Measurements from ENCODE around the gene PPP6R2. TPM values are rescaled to one million over a fixed set of nuclear protein-coding genes. Genes with fewer than 3 reads are reported as not detected.

The PPP6R2 gene
- total and polyA plus RNA-seq, 2 experiments from 2014 or later: 41.4 to 88.4 TPM

DNA sequence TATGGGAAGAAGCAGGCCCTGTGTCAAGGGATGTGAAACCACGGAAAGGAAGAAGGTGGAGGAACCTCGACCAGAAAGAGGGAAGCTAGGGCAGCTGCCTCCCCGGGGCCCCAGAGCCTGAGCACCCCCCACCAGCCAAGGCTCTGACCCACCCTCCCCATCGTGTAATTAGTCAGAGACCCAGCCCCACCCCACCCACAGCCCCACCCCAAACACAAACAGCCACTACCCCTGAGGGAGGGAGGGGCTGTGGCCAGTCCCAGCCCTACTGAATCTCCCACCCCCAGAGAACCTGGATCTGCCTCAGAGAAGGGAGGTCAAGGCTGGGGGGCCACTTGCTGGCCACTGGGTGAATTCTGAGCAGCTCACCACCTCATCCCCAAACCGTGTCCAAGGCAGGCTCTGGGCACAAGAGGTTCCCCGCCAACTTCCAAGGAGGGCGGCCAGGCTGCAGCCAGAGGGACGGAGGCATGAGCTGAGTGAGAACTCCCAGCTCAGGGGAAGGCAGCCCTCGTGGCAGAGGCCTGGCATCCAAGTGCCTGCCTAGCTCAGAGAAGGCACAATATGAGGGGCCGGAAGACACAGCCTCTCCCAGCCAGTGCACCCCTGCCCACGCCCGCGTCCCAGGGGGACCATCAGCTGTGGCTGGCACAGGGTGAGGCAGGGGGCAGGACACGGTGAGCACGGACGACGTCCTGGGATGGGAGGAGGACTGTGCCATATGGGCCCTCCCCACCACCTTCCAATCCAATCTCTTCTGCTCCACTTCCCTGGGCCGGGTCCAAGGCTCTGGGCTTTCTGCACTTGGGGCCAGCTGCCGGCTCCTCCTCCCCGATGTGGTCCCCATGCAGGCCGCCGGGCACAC, 38.4 kb upstream of the PPP6R2 start:
- Histone ChIP-seq H3K9me3 (ENCODE audit: low read depth) (no peaks in the 10 kb centered on the region), H3K4me1 (ENCODE audit: low read depth) (peaks cover 64% of the 10 kb centered on the region), H3K27ac (peak overlapping the region; percentile 84), H3K4me3 (no peak overlapping the region), H3K36me3 (no peaks in the 10 kb centered on the region), H3K27me3 (no peaks in the 10 kb centered on the region)
- DNase-seq (ENCODE audit: low read depth in 1 of 2, low spot score in 1 of 2): peak in 1 of 2 donors; percentile 51
- TF ChIP-seq, protein P1, sequence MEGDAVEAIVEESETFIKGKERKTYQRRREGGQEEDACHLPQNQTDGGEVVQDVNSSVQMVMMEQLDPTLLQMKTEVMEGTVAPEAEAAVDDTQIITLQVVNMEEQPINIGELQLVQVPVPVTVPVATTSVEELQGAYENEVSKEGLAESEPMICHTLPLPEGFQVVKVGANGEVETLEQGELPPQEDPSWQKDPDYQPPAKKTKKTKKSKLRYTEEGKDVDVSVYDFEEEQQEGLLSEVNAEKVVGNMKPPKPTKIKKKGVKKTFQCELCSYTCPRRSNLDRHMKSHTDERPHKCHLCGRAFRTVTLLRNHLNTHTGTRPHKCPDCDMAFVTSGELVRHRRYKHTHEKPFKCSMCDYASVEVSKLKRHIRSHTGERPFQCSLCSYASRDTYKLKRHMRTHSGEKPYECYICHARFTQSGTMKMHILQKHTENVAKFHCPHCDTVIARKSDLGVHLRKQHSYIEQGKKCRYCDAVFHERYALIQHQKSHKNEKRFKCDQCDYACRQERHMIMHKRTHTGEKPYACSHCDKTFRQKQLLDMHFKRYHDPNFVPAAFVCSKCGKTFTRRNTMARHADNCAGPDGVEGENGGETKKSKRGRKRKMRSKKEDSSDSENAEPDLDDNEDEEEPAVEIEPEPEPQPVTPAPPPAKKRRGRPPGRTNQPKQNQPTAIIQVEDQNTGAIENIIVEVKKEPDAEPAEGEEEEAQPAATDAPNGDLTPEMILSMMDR (IDR thresholded peaks at IDR 0.05; ENCODE audit: low read depth, low read length): no peak

GRCh38 chr22:50305393-50305922, 37.7 kb upstream of the PPP6R2 start:
- TF ChIP-seq, protein P1 (IDR thresholded peaks at IDR 0.05; ENCODE audit: low read depth, low read length): no peak
- no peaks in the 10 kb centered on the region for H3K9me3 ChIP-seq (ENCODE audit: low read depth)
- DNase-seq (ENCODE audit: low read depth in 1 of 2, low spot score in 1 of 2): no peak
- H3K36me3 ChIP-seq: no peaks in the 10 kb centered on the region
- H3K4me1 ChIP-seq (ENCODE audit: low read depth): peaks cover 60% of the 10 kb centered on the region
- peak overlapping the region; percentile 77 for H3K4me3 ChIP-seq
- H3K27ac ChIP-seq: peak overlapping the region; percentile 63
- H3K27me3 ChIP-seq: no peaks in the 10 kb centered on the region

DNA sequence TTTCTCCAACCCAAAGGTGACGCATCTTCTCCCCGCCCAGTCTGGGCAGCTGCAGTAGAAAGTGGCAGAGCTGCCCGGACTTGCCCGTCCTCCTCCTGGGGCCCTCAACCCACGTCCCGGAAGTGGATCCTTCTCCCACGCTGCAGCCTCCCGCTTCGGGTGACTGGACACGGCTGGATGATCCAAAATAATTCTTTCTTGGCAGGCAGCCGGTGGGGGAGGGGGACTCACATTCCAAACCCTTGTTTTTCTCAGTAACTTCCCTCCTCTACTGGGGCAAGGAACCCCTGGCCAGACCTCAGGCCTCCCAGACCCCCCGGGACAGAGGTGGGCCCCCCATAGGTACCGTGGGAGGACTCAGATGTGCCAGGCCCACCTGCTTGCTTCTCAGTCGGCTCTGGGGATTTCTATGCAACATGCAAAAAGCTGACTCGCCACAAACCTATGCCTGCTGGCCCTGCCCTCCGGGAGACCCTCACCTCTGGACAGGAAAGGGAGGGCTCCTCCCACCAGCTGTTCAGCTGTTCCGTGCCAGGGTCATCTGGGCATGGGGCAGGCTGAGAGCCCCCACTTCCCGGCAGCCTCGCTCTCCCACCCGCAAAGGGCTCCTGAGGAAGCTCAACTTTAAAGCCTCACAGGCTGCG, 37.1 kb upstream of the PPP6R2 start:
- H3K27me3 ChIP-seq: no peaks in the 10 kb centered on the region
- H3K4me3 ChIP-seq: peak overlapping the region; percentile 77
- peak; percentile 57 to 97 for DNase-seq (ENCODE audit: low read depth in 1 of 2, low spot score in 1 of 2)
- peak overlapping the region; percentile 63 for H3K27ac ChIP-seq
- no peaks in the 10 kb centered on the region for H3K9me3 ChIP-seq (ENCODE audit: low read depth)
- H3K4me1 ChIP-seq (ENCODE audit: low read depth): peaks cover 60% of the 10 kb centered on the region
- H3K36me3 ChIP-seq: no peaks in the 10 kb centered on the region
- TF ChIP-seq, protein P1 (IDR thresholded peaks at IDR 0.05; ENCODE audit: low read depth, low read length): no peak

- DNase-seq (ENCODE audit: low read depth in 1 of 2, low spot score in 1 of 2): peak; percentile 88 to 91
- peak within 1 kb of the TSS; percentile 77 for H3K4me3 ChIP-seq
- TF ChIP-seq, protein P1 (IDR thresholded peaks at IDR 0.05; ENCODE audit: low read depth, low read length): no peak
- H3K27ac ChIP-seq: peak within 1 kb of the TSS; percentile 83
- H3K36me3 ChIP-seq: no peaks in the 10 kb centered on the region
- no peaks in the 10 kb centered on the region for H3K9me3 ChIP-seq (ENCODE audit: low read depth)
- no peaks in the 10 kb centered on the region for H3K27me3 ChIP-seq
- peaks cover 52% of the 10 kb centered on the region for H3K4me1 ChIP-seq (ENCODE audit: low read depth)
Observed at GRCh38 chr22:50306753-50307749, 36.1 kb upstream of the PPP6R2 start, which contains the start of gene PLXNB2. PLXNB2 (minus strand) TSS chr22:50307646; CDS start chr22:50290584, 17,062 bp downstream.
